A549 (cell line): ENCODE data around the gene EMX2. TPM values are rescaled to one million over a fixed set of nuclear protein-coding genes. Genes with fewer than 3 reads are reported as not detected.

Source experiments
- ATAC-seq, 2 experiments: fragments of 200-7000 bp in 1 of 2; fragments of >200 bp in 1 of 2; cut with Nextera tagmentation in 1 of 2; cut with Tn5 transposase in 1 of 2; 3 replicates each; pipeline versions ENCODE4 v1.8.0 to v1.9.1; 2018 to 2020; ENCODE audit warnings: mild to moderate bottlenecking in 1 of 2, moderate library complexity in 1 of 2
- CTCF ChIA-PET: fragments of 300-600 bp; sonication (Branson Sonifier 250); formaldehyde crosslinking; extraction: SDS; loops from one replicate; lab custom pipeline; 2021; ENCODE audit warnings: antibody characterized with exemption, inconsistent platforms; lab: Yijun Ruan, JAX
- POLR2A ChIA-PET: fragments of 350-600 bp; formaldehyde crosslinking; extraction: SDS; loops from one replicate; lab custom pipeline; 2021; ENCODE audit warnings: antibody characterized with exemption, inconsistent platforms; lab: Yijun Ruan, JAX
- DNase-seq, 2 experiments: peaks; one replicate each; pipeline versions ENCODE4 v3.0.0 to v3.0.0-alpha.2; 2011 to 2016; ENCODE audit warnings: low read depth in 1 of 2, low spot score in 1 of 2
- FAIRE-seq: peaks from 2 replicates; lab custom pipeline; 2011; peaks lifted over from hg19 to GRCh38; lab: Jason Lieb, UNC
- H3K27ac ChIP-seq, 2 experiments: fragments of >200 bp; sonication (Bioruptor Twin); formaldehyde crosslinking; 3 replicates each; pipeline ENCODE4 v1.5.1; 2016 to 2017
- H3K4me1 ChIP-seq: fragments of >200 bp; sonication (Bioruptor Twin); formaldehyde crosslinking; 3 replicates; pipeline ENCODE4 v1.6.1; 2016
- H3K4me2 ChIP-seq: fragments of >200 bp; sonication (Bioruptor Twin); formaldehyde crosslinking; 3 replicates; pipeline ENCODE4 v1.6.1; 2016
- H3K4me3 ChIP-seq: fragments of >200 bp; sonication (Bioruptor Twin); formaldehyde crosslinking; 3 replicates; pipeline ENCODE4 v1.5.1; 2016
- H3K9me3 ChIP-seq: fragments of >200 bp; sonication (Bioruptor Twin); formaldehyde crosslinking; 3 replicates; pipeline ENCODE4 v1.6.1; 2016
- CHD2 ChIP-seq: fragments of 150-350 bp; IDR thresholded peaks from 2 replicates; pipeline ENCODE4 v1.6.1; 2014; ENCODE audit warnings: low read length; ENCODE audit not compliant: partially characterized antibody
- E2F6 ChIP-seq: IDR thresholded peaks from 2 replicates; pipeline ENCODE4 v1.6.1; 2012; ENCODE audit warnings: low read depth, borderline replicate concordance
- EP300 ChIP-seq, 2 experiments: fragments of >200 bp; sonication (Bioruptor Twin); formaldehyde crosslinking; IDR thresholded peaks; 2 replicates in 1 of 2; 3 replicates in 1 of 2; pipeline ENCODE4 v1.6.1; 2016 to 2017
- FOSB ChIP-seq: fragments of 250-450 bp; sonication (Bioruptor Pico); IDR thresholded peaks from 2 replicates; pipeline ENCODE4 v1.5.0; 2020; ENCODE audit warnings: mild to moderate bottlenecking, moderate library complexity
- FOSL2 ChIP-seq, 2 experiments: fragments of 450-650 bp in 1 of 2; fragments of >200 bp in 1 of 2; sonication (Bioruptor Twin) in 1 of 2; formaldehyde crosslinking; IDR thresholded peaks; 2 replicates each; pipeline versions ENCODE4 v1.5.0 to v1.6.1; 2016 to 2020; ENCODE audit warnings: mild to moderate bottlenecking in 1 of 2, moderate library complexity in 1 of 2
- FOXS1 ChIP-seq: fragments of 250-450 bp; sonication (Bioruptor Pico); IDR thresholded peaks from 2 replicates; pipeline ENCODE4 v1.5.0; 2020; ENCODE audit warnings: mild to moderate bottlenecking, moderate library complexity
- HEYL ChIP-seq: fragments of 250-450 bp; sonication (Bioruptor Pico); IDR thresholded peaks from 2 replicates; pipeline ENCODE4 v1.8.0; 2021; ENCODE audit warnings: mild to moderate bottlenecking, moderate library complexity
- JUN ChIP-seq, 2 experiments: fragments of >200 bp; sonication (Bioruptor Twin); formaldehyde crosslinking; IDR thresholded peaks; 2 replicates in 1 of 2; 3 replicates in 1 of 2; pipeline ENCODE4 v1.6.1; 2016 to 2017
- KDM1A ChIP-seq: fragments of 200-600 bp; sonication (generic); IDR thresholded peaks from 2 replicates; pipeline ENCODE4 v1.6.1; 2016; ENCODE audit warnings: low read depth, mild to moderate bottlenecking
- KDM5A ChIP-seq: fragments of 200-600 bp; sonication (generic); IDR thresholded peaks from 2 replicates; pipeline ENCODE4 v1.6.1; 2016; ENCODE audit warnings: antibody characterized with exemption, mild to moderate bottlenecking
- NPAS2 ChIP-seq: fragments of 250-450 bp; sonication (Bioruptor Pico); IDR thresholded peaks from 2 replicates; pipeline ENCODE4 v1.8.0; 2022; ENCODE audit warnings: mild to moderate bottlenecking, moderate library complexity, borderline replicate concordance
- NR3C1 ChIP-seq: fragments of >200 bp; sonication (Bioruptor Twin); formaldehyde crosslinking; IDR thresholded peaks from 3 replicates; pipeline ENCODE4 v1.6.1; 2017
- PHF8 ChIP-seq: fragments of 200-600 bp; sonication (generic); IDR thresholded peaks from 2 replicates; pipeline ENCODE4 v1.6.1; 2016; ENCODE audit warnings: low read depth, mild to moderate bottlenecking, antibody characterized with exemption, moderate library complexity, borderline replicate concordance
- POLR2A ChIP-seq: IDR thresholded peaks from 2 replicates; pipeline ENCODE4 v1.6.1; 2012; ENCODE audit warnings: mild to moderate bottlenecking, low read length
- RAD21 ChIP-seq, 2 experiments: fragments of >200 bp in 1 of 2; sonication (Bioruptor Twin) in 1 of 2; formaldehyde crosslinking in 1 of 2; IDR thresholded peaks in 1 of 2; conservative IDR thresholded peaks in 1 of 2; 2 replicates in 1 of 2; 3 replicates in 1 of 2; pipeline ENCODE4 v1.6.1; 2012 to 2018; ENCODE audit warnings: inconsistent platforms in 1 of 2
- RARB ChIP-seq: fragments of 250-450 bp; sonication (Bioruptor Pico); IDR thresholded peaks from 2 replicates; pipeline ENCODE4 v1.8.0; 2021; ENCODE audit warnings: mild to moderate bottlenecking, moderate library complexity
- RFX5 ChIP-seq: fragments of 450-650 bp; IDR thresholded peaks from 2 replicates; pipeline ENCODE4 v1.7.1; 2014; ENCODE audit warnings: antibody characterized with exemption, mild to moderate bottlenecking, moderate library complexity
- ZNF302 ChIP-seq: fragments of 250-450 bp; sonication (Bioruptor Pico); IDR thresholded peaks from 2 replicates; pipeline ENCODE4 v1.9.0; 2021; ENCODE audit warnings: inconsistent platforms, mild to moderate bottlenecking, moderate library complexity
- WGBS: methylation state at CpG from one replicate; pipeline ENCODE4 v1.1.6; 2017; ENCODE audit errors: missing lambda C conversion rate; 5-methylcytosine and 5-hydroxymethylcytosine counted together
- polyA plus RNA-seq, 4 experiments: library from polyadenylated mRNA; depleted of rRNA in 3 of 4; stranded (reverse); fragments of >200 nt; fragmentation: RNase III in 1 of 4; extraction: RNeasy Plus Mini Kit Qiagen cat#74134 plus additional on column Dnase treatment in 1 of 4; gene quantifications; 2 replicates in 3 of 4; 3 replicates in 1 of 4; pipeline ENCODE4 v1.2.3, GENCODE V29; 2011 to 2017
- TF ChIP-seq, protein P1 (sequence below): fragments of 250-450 bp; sonication (Bioruptor Pico); IDR thresholded peaks from 2 replicates; pipeline ENCODE4 v1.5.0; 2021; ENCODE audit warnings: mild to moderate bottlenecking, moderate library complexity, borderline replicate concordance
- TF ChIP-seq, protein P2 (sequence below): IDR thresholded peaks from 2 replicates; pipeline ENCODE4 v1.6.1; 2012
- TF ChIP-seq, protein P3 (sequence below): fragments of >200 bp; sonication (Bioruptor Twin); formaldehyde crosslinking; IDR thresholded peaks from 2 replicates; pipeline ENCODE4 v1.6.1; 2016
- TF ChIP-seq, protein P4 (sequence below): fragments of 150-350 bp; IDR thresholded peaks from 2 replicates; pipeline ENCODE4 v1.6.1; 2014; ENCODE audit warnings: low read depth, mild to moderate bottlenecking, low read length
- TF ChIP-seq, protein P5 (sequence below): fragments of >200 bp; sonication (Bioruptor Twin); formaldehyde crosslinking; IDR thresholded peaks from 3 replicates; pipeline ENCODE4 v1.5.1; 2016

The EMX2 gene
- polyA plus RNA-seq, 2 of the 4 experiments (the other 2 are of a cell fraction): not detected

- Histone ChIP-seq H3K4me1 (no peaks in the 10 kb centered on the region), H3K9me3 (no peaks in the 10 kb centered on the region), H3K4me3 (no peak overlapping the region), H3K27ac (no peak overlapping the region), H3K4me2 (no peak overlapping the region)
- 21% methylated on average over 9 of the region's 9 CpGs for WGBS
- ATAC-seq (no peak), DNase-seq (no peak), FAIRE-seq (no peak)
- ChIA-PET POLR2A (no interaction called here), CTCF (no interaction called here)
- TF ChIP-seq PHF8 (no peak), KDM5A (no peak), FOSB (no peak)
- TF ChIP-seq, protein P1, sequence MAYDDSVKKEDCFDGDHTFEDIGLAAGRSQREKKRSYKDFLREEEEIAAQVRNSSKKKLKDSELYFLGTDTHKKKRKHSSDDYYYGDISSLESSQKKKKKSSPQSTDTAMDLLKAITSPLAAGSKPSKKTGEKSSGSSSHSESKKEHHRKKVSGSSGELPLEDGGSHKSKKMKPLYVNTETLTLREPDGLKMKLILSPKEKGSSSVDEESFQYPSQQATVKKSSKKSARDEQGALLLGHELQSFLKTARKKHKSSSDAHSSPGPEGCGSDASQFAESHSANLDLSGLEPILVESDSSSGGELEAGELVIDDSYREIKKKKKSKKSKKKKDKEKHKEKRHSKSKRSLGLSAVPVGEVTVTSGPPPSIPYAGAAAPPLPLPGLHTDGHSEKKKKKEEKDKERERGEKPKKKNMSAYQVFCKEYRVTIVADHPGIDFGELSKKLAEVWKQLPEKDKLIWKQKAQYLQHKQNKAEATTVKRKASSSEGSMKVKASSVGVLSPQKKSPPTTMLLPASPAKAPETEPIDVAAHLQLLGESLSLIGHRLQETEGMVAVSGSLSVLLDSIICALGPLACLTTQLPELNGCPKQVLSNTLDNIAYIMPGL (CRISPR knock-in tag): no peak
These were observed 20.6 kb downstream of the EMX2 start for GRCh38 chr10:117562896-117563737.

GRCh38 chr10:117563780-117564179 is 21.2 kb downstream of the EMX2 start:
- TF ChIP-seq ZNF302 (no peak), RAD21 (conservative IDR thresholded peaks at IDR 0.05 in 1 of 2, IDR thresholded peaks at IDR 0.05 in 1 of 2) (no peak), PHF8 (no peak), NR3C1 (no peak), KDM1A (no peak), POLR2A (no peak), HEYL (CRISPR knock-in tag) (no peak), JUN (IDR thresholded peaks at IDR 0.05) (no peak), RFX5 (no peak), RARB (CRISPR knock-in tag) (no peak), FOXS1 (CRISPR knock-in tag) (no peak), E2F6 (no peak), CHD2 (no peak), EP300 (IDR thresholded peaks at IDR 0.05) (no peak), FOSL2 (IDR thresholded peaks at IDR 0.05) (no peak), FOSL2 (CRISPR knock-in tag; IDR thresholded peaks at IDR 0.05) (no peak), NPAS2 (no peak)
- TF ChIP-seq, protein P2, sequence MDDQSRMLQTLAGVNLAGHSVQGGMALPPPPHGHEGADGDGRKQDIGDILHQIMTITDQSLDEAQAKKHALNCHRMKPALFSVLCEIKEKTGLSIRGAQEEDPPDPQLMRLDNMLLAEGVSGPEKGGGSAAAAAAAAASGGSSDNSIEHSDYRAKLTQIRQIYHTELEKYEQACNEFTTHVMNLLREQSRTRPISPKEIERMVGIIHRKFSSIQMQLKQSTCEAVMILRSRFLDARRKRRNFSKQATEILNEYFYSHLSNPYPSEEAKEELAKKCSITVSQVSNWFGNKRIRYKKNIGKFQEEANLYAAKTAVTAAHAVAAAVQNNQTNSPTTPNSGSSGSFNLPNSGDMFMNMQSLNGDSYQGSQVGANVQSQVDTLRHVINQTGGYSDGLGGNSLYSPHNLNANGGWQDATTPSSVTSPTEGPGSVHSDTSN: no peak
- TF ChIP-seq, protein P3, sequence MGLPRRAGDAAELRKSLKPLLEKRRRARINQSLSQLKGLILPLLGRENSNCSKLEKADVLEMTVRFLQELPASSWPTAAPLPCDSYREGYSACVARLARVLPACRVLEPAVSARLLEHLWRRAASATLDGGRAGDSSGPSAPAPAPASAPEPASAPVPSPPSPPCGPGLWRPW: no peak
- TF ChIP-seq, protein P4, sequence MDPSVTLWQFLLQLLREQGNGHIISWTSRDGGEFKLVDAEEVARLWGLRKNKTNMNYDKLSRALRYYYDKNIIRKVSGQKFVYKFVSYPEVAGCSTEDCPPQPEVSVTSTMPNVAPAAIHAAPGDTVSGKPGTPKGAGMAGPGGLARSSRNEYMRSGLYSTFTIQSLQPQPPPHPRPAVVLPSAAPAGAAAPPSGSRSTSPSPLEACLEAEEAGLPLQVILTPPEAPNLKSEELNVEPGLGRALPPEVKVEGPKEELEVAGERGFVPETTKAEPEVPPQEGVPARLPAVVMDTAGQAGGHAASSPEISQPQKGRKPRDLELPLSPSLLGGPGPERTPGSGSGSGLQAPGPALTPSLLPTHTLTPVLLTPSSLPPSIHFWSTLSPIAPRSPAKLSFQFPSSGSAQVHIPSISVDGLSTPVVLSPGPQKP: no peak
- TF ChIP-seq, protein P5, sequence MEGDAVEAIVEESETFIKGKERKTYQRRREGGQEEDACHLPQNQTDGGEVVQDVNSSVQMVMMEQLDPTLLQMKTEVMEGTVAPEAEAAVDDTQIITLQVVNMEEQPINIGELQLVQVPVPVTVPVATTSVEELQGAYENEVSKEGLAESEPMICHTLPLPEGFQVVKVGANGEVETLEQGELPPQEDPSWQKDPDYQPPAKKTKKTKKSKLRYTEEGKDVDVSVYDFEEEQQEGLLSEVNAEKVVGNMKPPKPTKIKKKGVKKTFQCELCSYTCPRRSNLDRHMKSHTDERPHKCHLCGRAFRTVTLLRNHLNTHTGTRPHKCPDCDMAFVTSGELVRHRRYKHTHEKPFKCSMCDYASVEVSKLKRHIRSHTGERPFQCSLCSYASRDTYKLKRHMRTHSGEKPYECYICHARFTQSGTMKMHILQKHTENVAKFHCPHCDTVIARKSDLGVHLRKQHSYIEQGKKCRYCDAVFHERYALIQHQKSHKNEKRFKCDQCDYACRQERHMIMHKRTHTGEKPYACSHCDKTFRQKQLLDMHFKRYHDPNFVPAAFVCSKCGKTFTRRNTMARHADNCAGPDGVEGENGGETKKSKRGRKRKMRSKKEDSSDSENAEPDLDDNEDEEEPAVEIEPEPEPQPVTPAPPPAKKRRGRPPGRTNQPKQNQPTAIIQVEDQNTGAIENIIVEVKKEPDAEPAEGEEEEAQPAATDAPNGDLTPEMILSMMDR: no peak
- Histone ChIP-seq H3K4me3 (no peak overlapping the region), H3K27ac (no peak overlapping the region), H3K4me2 (no peak overlapping the region), H3K9me3 (no peaks in the 10 kb centered on the region), H3K4me1 (no peaks in the 10 kb centered on the region)
- DNase-seq: no peak
- 50% methylated on average over 10 of the region's 10 CpGs for WGBS
- no peak for ATAC-seq
- CTCF ChIA-PET: no interaction called here
- FAIRE-seq: no peak
- POLR2A ChIA-PET: no interaction called here
